ENCODE data around the gene ZBTB8OS.

- TF ChIP-seq CTCF (IDR thresholded peaks at IDR 0.05) (peak in 1 of 4 donors; percentile 20), POLR2A (IDR thresholded peaks at IDR 0.05) (no peak)
Measured at GRCh38 chr1:32619701-32620485, 30.5 kb downstream of the ZBTB8OS start.

All from right lobe of liver (tissue), 4 donors.